ENCODE data around the gene SUCO.
A peak's percentile ranks its signal among the peaks of the same experiment; 100 is the strongest.

The SUCO gene

DNA sequence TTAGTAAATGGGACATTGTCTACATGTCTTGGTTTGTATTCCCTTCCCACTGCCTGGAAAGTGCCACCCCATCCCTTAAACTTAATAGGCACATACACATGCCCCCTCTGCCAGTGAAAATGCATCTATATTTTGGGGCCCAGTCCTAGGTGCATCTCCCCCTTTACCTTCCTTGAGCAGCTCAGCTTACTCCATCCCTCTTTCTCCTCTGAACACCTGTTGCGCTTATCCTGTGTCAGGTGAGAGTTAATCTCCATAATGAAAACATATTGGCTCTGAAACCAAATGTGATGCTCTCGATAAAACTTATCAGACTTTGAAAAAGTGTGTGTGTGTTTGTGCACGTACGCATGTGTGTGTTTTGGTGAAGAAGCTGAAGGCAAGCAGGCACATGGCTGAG lies 15.4 kb upstream of the SUCO start:
- DNase-seq = no peak

DNA sequence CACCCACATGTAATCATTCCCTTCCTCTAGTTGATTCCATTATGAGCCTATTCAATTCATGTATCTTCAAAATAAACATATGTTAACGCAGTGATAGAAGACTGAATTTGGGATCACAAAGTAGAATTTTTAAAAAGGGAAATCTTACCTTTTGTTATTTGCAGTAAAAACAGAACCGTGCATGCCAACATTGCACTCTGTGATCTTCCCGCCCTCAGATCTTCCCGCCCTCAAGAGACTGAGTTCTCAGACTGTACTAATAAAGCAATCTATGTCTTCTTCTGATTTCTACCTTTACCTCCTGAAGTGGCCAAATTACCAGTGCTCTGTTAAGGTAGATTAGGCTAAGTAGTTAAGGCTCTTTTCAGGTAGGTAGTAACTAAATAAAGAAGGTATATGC lies 3.6 kb upstream of the SUCO start:
- DNase-seq = no peak

DNA sequence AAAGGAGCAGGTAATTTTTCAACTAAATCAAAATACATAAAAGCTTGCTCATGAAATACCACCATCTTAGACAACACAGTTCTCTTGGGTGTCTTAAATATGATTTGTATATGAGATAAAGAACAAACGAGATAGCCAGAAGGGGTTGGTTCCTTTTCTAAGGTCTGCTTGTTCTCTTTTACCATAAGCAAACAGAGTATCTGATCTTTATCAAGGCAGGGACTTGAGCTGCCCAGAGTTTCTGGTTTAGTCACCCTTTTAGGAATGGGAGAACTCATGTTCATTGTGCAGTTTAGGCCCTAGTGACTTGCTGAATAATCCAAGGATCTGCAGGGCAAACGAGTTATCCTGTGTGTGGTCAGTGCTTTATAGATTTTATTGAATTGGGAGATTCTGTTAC lies 3.0 kb upstream of the SUCO start:
- DNase-seq = no peak

DNA sequence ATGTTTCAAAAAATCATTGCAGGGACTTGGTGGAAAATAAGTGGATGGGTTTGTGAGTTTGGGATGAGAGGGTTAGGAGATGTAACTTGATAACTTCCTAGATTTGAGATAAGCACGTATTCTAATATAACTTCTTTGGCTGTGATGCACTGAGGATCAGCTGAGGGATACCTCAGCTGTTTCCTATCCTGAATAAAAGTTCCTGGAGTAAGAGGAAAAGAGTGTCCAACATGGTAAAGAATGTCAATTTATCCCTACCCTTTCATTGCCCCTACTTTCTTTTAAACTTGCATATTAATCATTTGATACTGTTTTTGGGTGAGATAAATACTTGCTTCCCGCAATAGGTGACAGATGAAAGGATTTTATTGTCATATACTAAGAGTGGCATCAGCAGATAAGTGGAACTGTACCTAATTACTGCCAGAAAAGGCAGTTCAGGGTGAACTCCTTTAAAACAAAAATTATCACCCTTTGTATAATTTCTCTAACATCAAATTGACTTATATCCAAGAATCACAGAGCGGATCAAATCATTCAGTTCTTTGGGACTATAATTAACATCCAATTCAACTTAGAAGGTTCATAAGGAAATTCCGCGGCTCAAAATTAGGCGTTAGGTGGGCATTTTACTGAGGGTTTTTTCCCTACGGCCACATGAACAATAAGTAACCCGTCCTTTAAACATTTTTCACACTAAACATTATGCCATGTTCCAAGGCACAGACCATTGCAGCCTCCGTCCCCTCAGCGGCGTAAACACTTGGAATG lies 1.4 kb upstream of the SUCO start:
- DNase-seq = no peak

DNA sequence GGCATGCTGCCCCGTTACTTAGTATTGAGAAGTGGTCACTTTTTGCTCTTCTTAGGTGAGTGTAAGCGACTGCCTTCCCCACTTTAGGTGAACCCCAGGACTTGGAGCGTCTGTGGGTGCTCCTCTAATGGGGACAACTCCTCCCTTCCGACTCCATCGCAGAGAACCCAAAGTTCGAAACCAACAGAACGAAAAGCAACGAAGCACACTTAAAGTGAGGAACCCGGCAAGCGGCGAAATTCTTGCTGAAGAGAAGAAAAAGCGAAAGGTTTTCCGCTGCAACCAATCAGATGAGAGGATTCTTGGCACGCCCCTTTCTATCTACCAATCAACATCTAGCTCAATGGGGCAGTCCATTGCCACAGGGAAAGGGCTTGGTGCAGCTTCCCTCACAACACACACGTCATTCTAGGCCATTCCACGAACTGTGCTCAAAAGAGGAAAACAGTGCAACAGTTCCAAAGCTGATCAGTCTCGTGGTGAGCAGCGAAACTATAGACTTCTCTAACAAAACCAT lies 709 bp upstream of the SUCO start:
- DNase-seq = peak; percentile 75

DNA sequence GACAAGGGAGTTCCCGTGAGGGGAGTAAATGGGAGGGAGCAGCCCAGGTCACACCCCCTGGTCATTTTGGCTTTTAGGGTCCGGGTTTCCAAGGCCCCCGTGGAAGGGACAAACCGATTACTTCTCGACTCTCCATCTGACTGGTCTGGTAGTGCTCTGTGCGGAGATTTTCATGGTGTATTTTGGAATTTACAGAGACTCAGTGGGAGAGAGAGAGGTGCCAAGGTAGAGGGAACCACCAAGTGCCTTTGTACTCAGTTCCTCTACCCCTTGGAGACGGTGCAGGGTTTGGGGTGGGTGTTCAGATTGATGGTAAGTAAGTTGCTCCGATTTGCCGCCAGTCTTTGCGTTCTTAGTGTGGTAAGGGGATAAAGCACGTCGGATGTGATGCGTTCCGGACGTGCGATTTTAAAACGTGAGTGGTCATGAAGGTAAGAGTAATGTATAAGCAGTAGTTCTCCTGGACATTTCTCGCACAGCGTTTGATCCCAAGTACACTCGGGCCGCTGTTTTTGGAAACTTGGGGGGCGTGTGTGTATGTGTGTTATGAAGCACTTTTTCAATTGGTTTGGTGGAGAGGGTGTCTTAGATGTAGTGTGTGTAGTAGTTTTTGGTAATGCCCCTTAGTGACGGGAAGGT lies 682 bp downstream of the SUCO start:
- no peak for DNase-seq

DNA sequence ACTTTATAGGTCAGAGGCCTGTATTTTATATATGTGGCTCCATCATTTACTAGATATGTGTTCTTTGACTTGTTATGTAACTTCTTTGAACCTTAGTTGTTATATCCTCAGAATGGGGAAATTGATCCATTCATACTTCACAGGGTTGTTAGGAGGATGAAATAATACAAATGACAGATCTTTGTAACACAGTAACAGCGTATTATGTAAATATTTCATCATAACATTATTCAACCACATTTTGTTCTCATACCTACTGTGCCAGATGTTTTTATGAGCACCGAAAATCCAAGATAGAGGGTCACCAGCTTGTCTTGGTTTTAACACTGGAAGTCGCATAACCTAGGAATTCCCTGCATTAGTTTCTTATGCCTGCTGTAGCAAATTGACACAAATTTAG lies 3.3 kb downstream of the SUCO start:
- DNase-seq = no peak

DNA sequence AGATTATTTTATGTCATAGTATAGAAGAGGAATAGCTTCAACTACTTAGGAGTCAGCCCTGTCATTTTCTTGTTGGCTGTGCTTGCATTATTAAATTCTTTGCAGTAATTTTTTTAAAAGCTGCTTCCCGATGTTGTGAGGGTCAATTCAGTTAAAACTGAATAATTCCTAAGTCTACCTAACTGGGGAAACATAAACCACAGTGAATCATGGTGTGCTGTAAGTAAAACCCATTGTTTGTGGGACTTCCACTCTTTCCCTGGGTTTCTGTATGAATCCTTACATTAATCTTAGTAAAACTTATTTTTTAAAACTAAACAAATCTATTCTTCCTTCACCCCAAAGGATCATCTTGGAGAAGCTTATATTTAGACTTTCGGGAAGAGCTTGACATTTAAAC lies 4.4 kb downstream of the SUCO start:
- no peak for DNase-seq

DNA sequence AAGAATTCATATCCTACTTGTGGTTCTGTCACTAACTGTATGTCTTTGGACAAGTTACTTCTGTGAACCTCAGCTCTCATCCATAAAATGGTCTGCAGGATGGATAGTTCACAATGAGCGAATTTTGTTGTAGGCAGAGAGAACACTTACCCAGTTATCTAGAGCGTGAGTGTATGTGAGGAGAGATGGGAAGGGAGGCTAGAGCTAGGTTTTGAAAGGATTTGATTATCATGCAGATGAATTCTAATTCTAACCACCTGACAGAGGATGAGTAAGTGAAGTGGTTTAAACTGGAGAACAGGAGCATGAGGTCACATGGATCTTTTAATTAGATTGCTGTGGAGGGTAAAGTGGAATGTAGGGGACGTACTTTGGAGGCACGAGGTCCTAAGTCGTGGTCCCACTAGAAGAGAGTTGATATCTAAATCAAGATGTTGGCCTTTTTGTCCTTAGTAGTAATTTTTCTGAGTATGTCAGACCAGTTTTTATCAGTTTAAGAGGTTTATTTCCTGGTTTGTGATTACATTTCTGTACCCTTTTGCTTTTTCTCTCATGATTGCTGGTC lies 5.0 kb downstream of the SUCO start:
- DNase-seq = no peak

DNA sequence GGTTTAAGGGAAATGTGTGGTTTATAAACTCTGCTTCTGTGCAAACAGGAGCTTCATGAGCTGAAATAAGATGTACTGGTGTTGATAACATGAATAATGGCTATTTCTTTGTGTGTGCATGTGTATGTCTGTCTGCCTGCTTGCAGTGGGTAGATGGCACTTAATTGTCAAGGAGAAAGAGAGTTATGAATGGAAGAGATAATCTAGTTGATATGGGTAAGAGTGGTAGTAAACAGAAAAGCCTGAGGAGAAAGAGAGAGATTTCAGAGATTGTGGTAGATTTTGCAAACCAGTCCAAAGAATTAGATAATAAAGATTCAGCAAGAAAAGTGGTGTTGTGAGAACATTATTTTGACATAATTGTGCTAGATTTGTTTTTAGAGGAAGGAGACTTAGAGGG lies 7.7 kb downstream of the SUCO start:
- no peak for DNase-seq

DNA sequence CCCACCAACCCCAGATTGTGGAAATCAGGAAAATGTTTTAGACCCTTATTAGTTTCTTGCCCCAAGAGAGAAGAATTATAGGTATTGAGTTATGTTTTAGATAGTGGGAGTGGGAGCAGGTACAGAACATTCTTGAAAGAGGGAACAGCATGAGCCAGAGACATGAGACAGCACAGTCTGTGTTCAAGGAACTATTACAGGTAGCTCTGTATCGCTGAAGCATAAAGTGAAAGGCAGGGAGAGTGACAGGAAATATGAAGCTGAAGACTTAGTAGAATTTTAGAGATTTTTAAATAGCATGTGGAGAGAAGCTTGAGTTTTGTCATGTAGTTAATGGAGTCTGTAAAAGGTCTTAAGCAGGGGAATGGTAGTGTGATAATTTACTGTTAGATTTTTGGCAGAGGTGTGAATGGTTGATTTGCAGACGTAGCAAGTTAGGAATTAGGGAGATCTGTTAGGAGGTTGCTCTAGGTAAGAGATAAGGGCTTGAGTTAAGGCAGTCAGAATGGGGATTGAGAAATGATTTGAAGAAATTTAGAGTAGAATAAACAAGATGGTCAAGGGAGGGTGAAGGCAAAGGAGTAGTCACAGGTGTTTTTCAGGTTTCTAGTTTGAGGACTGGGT lies 11.6 kb downstream of the SUCO start:
- no peak for DNase-seq

DNA sequence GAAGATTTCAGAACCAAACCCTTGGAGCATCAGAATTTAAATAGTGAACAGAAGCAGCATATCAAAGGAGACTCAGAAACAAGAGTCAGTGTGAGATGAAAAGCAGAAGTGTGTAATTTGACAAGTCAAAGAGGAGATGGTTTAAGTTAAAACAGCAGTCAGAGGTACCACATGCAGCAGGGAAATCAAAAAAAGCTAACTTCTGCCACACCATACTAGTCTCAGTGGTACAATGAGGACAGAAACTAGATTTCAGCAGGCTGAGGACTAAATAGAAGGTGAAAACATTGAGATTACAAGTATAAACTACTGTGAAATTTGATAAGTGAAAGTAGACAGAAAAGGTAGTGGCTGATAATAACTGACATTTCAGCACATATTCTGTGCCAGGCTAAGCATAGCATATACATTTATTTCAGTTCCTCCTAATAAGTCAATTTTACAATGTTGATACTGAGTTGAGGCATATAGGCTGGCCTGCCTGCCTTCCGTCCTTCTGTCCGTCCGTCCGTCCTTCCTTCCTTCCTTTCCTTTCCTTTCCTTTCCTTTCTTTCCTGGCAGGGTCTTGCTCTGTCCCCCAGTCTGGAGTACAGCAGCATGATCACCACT lies 12.6 kb downstream of the SUCO start:
- no peak for DNase-seq

DNA sequence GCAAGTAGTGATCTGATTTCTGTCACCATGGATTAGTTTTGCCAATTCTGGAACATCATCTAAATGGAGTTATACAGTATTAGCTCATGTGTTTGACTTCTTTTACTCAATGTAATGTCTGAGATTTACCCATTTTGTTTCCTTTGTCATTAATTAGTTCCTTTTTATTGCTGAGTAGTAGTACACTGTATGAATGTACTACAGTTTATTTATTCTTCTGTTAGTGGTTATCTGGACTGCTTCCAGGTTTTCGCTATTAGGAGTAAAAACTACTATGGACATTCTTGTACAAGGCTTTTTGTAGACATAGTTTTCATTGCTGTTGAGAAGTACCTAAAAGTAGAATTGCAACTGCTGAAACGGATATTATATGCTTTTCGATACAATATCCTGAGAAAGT lies 14.1 kb downstream of the SUCO start:
- no peak for DNase-seq

DNA sequence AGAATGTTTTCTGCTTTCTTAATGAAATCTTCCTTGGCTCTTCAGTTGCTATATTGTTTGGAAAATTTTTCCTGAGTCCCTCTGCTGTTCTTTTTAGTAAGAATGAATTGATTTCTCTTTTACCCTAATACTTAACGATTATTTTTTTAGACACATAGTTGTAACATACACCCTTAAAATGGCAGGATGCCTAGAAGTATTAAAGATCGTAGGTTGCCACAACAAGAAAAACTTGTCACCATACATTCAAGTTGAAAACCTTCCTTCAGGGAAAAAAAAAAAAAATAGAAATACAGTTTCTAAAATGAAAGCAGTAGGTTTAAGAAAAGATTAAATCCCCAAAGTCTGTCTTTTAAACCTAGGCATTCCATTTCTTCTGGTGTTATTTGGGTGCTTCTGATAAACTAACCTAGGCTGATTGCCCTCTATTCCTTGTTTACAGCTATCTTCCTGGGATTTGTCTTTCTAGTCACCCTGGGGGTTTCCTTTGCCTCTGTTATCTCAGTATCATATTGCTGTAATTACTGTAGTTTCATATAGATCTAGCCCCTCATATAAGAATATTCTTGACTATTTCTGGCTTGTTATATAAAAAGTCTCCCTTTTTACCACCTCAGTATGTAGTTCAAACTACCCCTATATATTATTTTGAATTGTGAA lies 16.8 kb downstream of the SUCO start:
- DNase-seq = no peak

DNA sequence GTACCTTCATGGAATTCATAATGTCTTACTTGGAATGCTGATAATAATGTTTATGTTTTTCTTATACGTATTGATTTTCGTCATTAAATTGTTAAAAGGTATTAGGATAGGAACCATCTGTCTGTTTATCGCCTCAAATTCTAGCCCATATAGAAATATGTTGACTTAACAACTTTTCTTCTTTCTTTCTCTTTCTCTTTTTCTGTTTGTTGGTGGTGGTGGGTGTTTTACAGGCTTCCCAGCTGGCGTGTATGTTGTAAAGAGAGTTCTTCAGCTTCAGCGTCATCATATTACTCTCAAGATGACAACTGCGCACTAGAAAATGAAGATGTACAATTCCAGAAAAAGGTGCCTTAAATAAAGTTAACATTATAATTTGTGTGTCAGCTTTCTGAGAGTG lies 18.3 kb downstream of the SUCO start:
- DNase-seq = no peak

DNA sequence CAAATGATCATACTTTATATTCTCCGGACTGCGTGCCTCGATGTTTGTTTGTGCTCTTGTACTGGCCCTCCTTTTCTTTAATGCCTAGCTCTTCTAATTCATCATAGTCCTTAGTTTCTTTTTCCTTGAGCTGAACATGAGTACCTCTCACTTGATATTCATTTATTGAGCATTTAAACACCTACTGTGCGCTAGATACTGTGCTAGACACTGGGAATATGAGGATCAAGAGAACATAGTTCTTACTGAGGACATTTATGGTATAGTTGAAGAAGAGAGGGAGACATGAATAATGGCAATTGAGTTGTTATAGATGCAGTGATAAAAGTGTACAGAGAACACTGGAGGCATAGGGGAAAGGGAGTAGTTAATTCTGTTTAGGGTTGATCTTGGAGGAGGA lies 22.0 kb downstream of the SUCO start:
- no peak for DNase-seq

DNA sequence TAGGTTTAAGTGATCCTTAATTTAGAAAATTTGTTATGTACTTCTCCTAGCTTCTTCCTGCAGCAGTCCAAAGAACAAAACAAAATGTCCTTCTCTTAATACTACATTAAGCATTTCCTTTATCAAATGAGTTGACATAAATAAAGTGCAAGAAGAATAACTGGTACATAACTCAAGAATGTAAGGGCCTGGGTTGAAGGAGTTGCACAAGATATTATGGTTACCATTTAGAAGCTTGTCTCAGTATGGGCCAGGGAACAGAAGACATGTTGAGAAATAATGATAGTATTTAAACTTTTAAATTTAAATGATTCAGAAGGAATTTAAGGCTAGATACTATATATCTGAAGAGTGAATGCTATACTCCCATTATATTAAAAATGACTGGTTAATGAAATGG lies 23.5 kb downstream of the SUCO start:
- no peak for DNase-seq

DNA sequence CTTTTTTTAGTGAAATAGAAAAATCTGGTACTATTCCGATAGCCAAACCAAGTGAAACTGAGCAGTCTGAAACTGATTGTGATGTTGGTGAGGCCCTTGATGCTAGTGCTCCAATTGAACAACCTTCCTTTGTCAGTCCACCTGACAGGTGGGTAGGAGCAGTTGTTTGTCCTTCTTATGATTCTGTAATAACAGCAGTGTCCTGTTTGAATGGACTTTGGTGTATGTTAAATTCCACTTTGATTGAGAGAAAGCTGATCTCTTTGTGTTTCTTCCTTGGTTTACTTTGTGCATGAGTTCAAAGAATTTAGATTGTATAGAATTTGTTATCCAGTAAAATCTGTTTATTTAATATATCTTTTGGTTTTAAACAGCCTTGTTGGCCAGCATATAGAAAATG lies 24.3 kb downstream of the SUCO start:
- no peak for DNase-seq

DNA sequence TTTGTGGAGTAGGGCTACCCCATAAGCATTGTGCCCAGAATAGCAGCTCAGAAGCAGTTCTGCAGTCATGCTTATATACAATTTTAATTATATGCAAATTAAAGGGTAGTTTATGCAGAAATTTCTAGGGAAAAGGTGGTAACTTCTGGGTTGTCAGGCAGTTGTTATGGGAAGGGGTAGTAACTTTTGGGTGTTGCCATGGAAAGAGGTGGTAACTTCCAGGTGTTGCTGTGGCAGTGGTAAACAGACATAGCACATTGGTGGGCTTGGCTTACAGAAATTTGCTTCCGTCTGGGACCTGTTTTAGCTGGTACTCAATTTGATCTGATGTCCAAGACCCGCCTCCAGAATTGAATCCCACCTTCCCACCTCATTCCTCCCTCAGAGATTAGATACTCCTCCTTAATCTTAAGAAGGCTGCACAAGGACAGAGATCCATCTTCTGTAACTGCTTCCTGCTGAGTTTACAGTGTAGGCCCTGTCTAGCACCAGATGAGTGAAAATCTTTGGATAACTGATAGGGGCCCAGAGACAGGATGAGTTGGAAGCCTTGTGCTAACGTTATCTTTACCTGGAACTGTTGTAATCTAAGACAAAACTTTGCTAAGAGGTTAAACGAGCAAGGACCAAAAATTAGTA lies 26.7 kb downstream of the SUCO start:
- DNase-seq = no peak

DNA sequence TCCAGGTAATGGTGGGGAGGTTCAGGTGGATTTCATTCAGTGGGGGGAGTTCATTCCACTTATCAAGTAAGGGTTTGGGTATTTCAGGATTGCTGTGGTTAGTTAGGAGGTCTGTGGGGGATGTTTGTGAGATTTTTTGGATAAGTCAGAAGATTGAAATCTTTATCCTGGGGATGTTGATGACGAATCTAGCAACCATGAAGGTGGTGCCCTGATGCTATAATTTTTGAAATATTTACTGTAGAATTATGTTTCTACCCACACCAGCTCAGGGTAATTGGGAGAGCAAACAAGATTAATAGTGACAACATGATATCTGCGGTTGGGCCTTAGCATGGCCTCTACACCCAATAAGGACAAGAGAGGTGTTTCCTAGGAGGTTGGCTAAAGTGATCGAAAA lies 28.3 kb downstream of the SUCO start:
- DNase-seq = no peak

DNA sequence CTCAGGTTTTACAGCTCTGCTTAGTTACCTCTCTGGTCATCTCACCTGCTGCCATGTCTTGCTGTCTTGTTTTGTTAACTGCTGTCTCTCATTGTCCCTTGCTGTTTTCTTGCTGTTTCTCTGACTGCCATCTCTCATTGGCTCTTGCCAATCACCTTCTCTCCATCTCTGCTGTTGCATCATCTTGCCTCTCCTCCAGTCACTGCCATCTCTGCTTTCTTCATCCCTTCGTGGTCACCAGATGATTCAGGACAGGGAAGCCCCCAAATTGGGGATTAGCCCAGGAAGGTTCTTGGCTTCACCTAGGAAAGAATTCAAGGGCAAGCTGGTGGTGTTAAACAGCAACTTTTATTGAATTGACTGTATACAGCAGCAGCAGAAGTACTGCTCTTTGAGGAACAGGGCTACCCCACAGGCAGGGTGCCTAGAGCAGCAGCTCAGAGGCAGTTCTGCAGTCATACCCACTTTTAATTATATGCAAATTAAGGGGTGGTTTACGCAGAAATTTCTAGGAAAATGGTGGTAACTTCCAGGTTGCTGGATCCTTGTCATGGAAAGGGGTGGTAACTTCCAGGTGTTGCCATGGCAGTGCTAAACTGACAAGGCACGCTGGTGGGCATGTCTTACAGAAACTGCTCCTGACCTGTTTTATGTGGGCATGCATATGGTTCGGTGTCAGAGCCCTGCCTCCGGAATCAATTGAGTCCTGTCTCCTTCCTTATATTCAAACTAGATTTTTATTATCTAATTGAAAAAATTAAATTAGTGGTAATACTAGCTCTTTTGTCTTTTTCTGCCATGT lies 33.4 kb downstream of the SUCO start:
- no peak for DNase-seq

DNA sequence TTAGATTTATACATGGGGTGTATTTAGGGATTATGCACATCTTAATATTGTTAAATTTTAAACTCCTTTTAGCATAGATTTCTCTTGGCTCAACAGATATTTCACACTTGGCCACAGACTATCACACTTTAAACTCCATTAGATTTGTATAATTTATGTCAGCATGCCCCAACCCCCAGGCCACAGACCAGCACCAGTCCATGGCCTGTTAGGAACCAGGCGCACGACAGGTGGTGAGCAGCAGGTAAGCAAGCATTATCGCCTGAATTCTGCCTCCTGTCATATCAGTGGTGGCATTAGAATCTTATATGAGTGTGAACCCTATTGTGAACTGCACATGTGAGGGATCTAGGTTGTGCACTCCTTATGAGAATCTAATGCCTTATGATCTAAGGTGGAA lies 34.8 kb downstream of the SUCO start:
- DNase-seq = no peak
